SU-DHL-6 (cell line): ENCODE results near the gene LIN28A.
A peak's percentile ranks its signal among the peaks of the same experiment; 100 is the strongest.

Experiments used
- H2AFZ ChIP-seq: fragments of 200-600 bp; sonication (generic); 2 replicates; pipeline ENCODE4 v1.6.1; 2014; ENCODE audit warnings: low read depth, mild to moderate bottlenecking, moderate library complexity, mixed read lengths, antibody characterized with exemption, low read length; ENCODE audit not compliant: severe bottlenecking
- H3F3A ChIP-seq: fragments of 200-600 bp; shearing (Covaris generic); 2 replicates; pipeline ENCODE4 v1.6.0; 2016; ENCODE audit warnings: antibody characterized with exemption, mild to moderate bottlenecking; ENCODE audit not compliant: insufficient read depth
- H3K27ac ChIP-seq: fragments of 200-600 bp; sonication (generic); 2 replicates; pipeline ENCODE4 v1.5.1; 2016; ENCODE audit warnings: low read depth, mild to moderate bottlenecking, low read length, moderate library complexity, mixed read lengths
- H3K27me3 ChIP-seq: fragments of 200-600 bp; sonication (generic), shearing (Covaris generic); 2 replicates; pipeline ENCODE4 v1.6.0; 2014; ENCODE audit warnings: mild to moderate bottlenecking, low read length
- H3K36me3 ChIP-seq: fragments of 200-600 bp; sonication (generic); 2 replicates; pipeline ENCODE4 v1.6.1; 2014; ENCODE audit warnings: mild to moderate bottlenecking, low read length, mixed read lengths
- H3K4me2 ChIP-seq: fragments of 300-600, 200-600 bp; shearing (Covaris generic), sonication (generic); 2 replicates; pipeline ENCODE4 v1.6.0; 2014; ENCODE audit warnings: low read length, low read depth, mild to moderate bottlenecking; ENCODE audit not compliant: poor library complexity, severe bottlenecking
- H3K4me3 ChIP-seq: fragments of 200-600 bp; sonication (generic); 2 replicates; pipeline ENCODE4 v1.5.1; 2014; ENCODE audit warnings: antibody characterized with exemption, low read length, mild to moderate bottlenecking, mixed read lengths; ENCODE audit not compliant: insufficient read depth, poor library complexity, severe bottlenecking
- H3K79me2 ChIP-seq: fragments of 200-600 bp; sonication (generic); 2 replicates; pipeline ENCODE4 v1.6.1; 2014; ENCODE audit warnings: mild to moderate bottlenecking, low read length, moderate library complexity; ENCODE audit not compliant: insufficient read depth
- H3K9ac ChIP-seq: fragments of 200-600 bp; sonication (generic); 2 replicates; pipeline ENCODE4 v1.7.0; 2014; ENCODE audit warnings: mild to moderate bottlenecking, low read length
- H3K9me2 ChIP-seq: fragments of 200-600 bp; sonication (generic); replicated peaks from 2 replicates; pipeline ENCODE4 v1.6.1; 2014; ENCODE audit warnings: low read length; ENCODE audit not compliant: insufficient read depth
- H3K9me3 ChIP-seq: fragments of 200-600 bp; sonication (generic); 2 replicates; pipeline ENCODE4 v1.6.1; 2014; ENCODE audit warnings: low read length, mixed read lengths; ENCODE audit not compliant: insufficient read depth
- H4K20me1 ChIP-seq: fragments of 200-600 bp; sonication (generic); 2 replicates; pipeline ENCODE4 v1.6.1; 2014; ENCODE audit warnings: low read depth, mild to moderate bottlenecking, antibody characterized with exemption, low read length, moderate library complexity, mixed read lengths
- CTCF ChIP-seq: fragments of 200-600 bp; sonication (generic); IDR thresholded peaks from one replicate; pipeline ENCODE4 v1.5.1; 2017; ENCODE audit warnings: antibody characterized with exemption, mild to moderate bottlenecking, low read length, moderate library complexity; ENCODE audit not compliant: insufficient read depth, poor library complexity, severe bottlenecking
- EZH2phosphoT487 ChIP-seq: fragments of 200-600 bp; sonication (generic), shearing (Covaris generic); conservative IDR thresholded peaks from 2 replicates; pipeline ENCODE4 v1.6.1; 2018; ENCODE audit warnings: mild to moderate bottlenecking, antibody characterized with exemption, low read length, moderate library complexity, mixed read lengths

The LIN28A gene

GRCh38 chr1:26432793-26433192 lies 22.2 kb downstream of the LIN28A start:
- peak overlapping the region; percentile 90 for H3K4me2 ChIP-seq
- no peak overlapping the region for H2AFZ ChIP-seq
- TF ChIP-seq EZH2phosphoT487 = no peak
- no peak for TF ChIP-seq CTCF
- H3K27me3 ChIP-seq = no peaks in the 10 kb centered on the region
- H3F3A ChIP-seq = peaks cover 11% of the 10 kb centered on the region
- H3K9me2 ChIP-seq = no peaks in the 10 kb centered on the region
- H3K9ac ChIP-seq = peak overlapping the region; percentile 73
- H3K79me2 ChIP-seq = peaks cover 12% of the 10 kb centered on the region; the same call in 1 of the 2 replicates
- H3K27ac ChIP-seq = no peak overlapping the region; the same call in 1 of the 2 replicates
- H3K9me3 ChIP-seq = no peaks in the 10 kb centered on the region
- H3K36me3 ChIP-seq = no peaks in the 10 kb centered on the region
- H3K4me3 ChIP-seq = peak overlapping the region; percentile 88
- H4K20me1 ChIP-seq = no peaks in the 10 kb centered on the region

GRCh38 chr1:26434161-26434752 lies 23.6 kb downstream of the LIN28A start:
- H3K27ac ChIP-seq = no peak overlapping the region
- peaks cover 4% of the 10 kb centered on the region; the same call in 1 of the 2 replicates for H3K36me3 ChIP-seq
- no peak overlapping the region for H3K9ac ChIP-seq
- H2AFZ ChIP-seq = no peak overlapping the region
- peaks cover 11% of the 10 kb centered on the region for H3F3A ChIP-seq
- no peaks in the 10 kb centered on the region for H3K9me2 ChIP-seq
- peaks cover 12% of the 10 kb centered on the region; the same call in 1 of the 2 replicates for H3K79me2 ChIP-seq
- H3K9me3 ChIP-seq = no peaks in the 10 kb centered on the region
- H3K27me3 ChIP-seq = no peaks in the 10 kb centered on the region
- H3K4me2 ChIP-seq = peak overlapping the region; percentile 90
- no peak overlapping the region for H3K4me3 ChIP-seq
- no peak for TF ChIP-seq CTCF
- no peak for TF ChIP-seq EZH2phosphoT487
- H4K20me1 ChIP-seq = no peaks in the 10 kb centered on the region

GRCh38 chr1:26438041-26438440 lies 27.4 kb downstream of the LIN28A start:
- peaks cover 4% of the 10 kb centered on the region; the same call in 1 of the 2 replicates for H3K79me2 ChIP-seq
- H3K9me2 ChIP-seq = no peaks in the 10 kb centered on the region
- no peak overlapping the region for H3K9ac ChIP-seq
- no peak overlapping the region for H2AFZ ChIP-seq
- H3K9me3 ChIP-seq = no peaks in the 10 kb centered on the region
- H4K20me1 ChIP-seq = no peaks in the 10 kb centered on the region
- peaks cover 12% of the 10 kb centered on the region; the same call in 1 of the 2 replicates for H3K36me3 ChIP-seq
- H3K4me3 ChIP-seq = no peak overlapping the region
- no peak overlapping the region for H3K4me2 ChIP-seq
- no peaks in the 10 kb centered on the region for H3K27me3 ChIP-seq
- TF ChIP-seq EZH2phosphoT487 (no peak), CTCF (no peak)
- H3K27ac ChIP-seq = no peak overlapping the region
- no peaks in the 10 kb centered on the region for H3F3A ChIP-seq
